Kidney (tissue), 14 donors: Measurements from ENCODE around the gene FTCD. TPM values are rescaled to one million over a fixed set of nuclear protein-coding genes. Genes with fewer than 3 reads are reported as not detected.

ENCODE experiments used
- DNase-seq, 5 donors: peaks; one replicate each; pipeline ENCODE4 v3.0.0-alpha.2; 2013 to 2020
- FAIRE-seq: peaks from 2 replicates; lab custom pipeline; 2012; peaks lifted over from hg19 to GRCh38; lab: Jason Lieb, UNC
- H3K27ac ChIP-seq, 2 donors: one replicate each; pipeline ENCODE4 v1.7.0; 2013; ENCODE audit warnings: low read depth in 2 of 2, low read length in 2 of 2, inconsistent platforms in 1 of 2
- H3K27me3 ChIP-seq: one replicate; pipeline ENCODE4 v1.7.1; 2013; ENCODE audit warnings: low read length, inconsistent platforms; ENCODE audit not compliant: control insufficient read depth, insufficient read depth
- H3K36me3 ChIP-seq, 3 donors: one replicate each; pipeline versions ENCODE4 v1.7.0 to v1.7.1; 2013; ENCODE audit warnings: low read length in 3 of 3, control low read depth in 1 of 3, inconsistent platforms in 1 of 3; ENCODE audit not compliant: insufficient read depth in 3 of 3, control insufficient read depth in 2 of 3
- H3K4me1 ChIP-seq, 3 donors: one replicate each; pipeline versions ENCODE4 v1.7.0 to v1.7.1; 2013; ENCODE audit warnings: low read length in 3 of 3, inconsistent platforms in 1 of 3, low read depth in 1 of 3; ENCODE audit not compliant: control insufficient read depth in 2 of 3, insufficient read depth in 2 of 3
- H3K4me3 ChIP-seq, 3 donors: one replicate each; pipeline versions ENCODE4 v1.7.0 to v1.8.1; 2013; ENCODE audit warnings: low read length in 3 of 3, control low read depth in 1 of 3, inconsistent platforms in 1 of 3
- H3K9ac ChIP-seq, 3 donors: one replicate each; pipeline versions ENCODE4 v1.7.0 to v1.7.1; 2013; ENCODE audit warnings: low read length in 3 of 3, control low read depth in 1 of 3, inconsistent platforms in 1 of 3
- H3K9me3 ChIP-seq, 3 donors: one replicate each; pipeline versions ENCODE4 v1.7.0 to v1.7.1; 2013; ENCODE audit warnings: low read length in 3 of 3, control low read depth in 1 of 3, inconsistent platforms in 1 of 3; ENCODE audit not compliant: control insufficient read depth in 2 of 3, insufficient read depth in 1 of 3
- intact Hi-C: fragments of 100-400 bp; cut with DNase I; formaldehyde crosslinking; loops from one replicate; pipeline ENCODE4 v1.11.1; 2022
- polyA plus RNA-seq: library from polyadenylated mRNA; stranded (reverse); fragments of 350-450 nt; fragmentation: Illumina TruSeq; extraction: RNeasy Lipid Tissue Mini Kit (QIAGEN cat#74804); gene quantifications from one replicate; pipeline ENCODE4 v1.2.3, GENCODE V29; 2014; ENCODE audit warnings: low read depth, low replicate concordance; ENCODE audit not compliant: insufficient read depth
- total RNA-seq: library from RNA; stranded (reverse); fragmentation: NEBNext Ultra II Directional; extraction: Animal tissue kit (Norgen Biotek cat#: 25700); gene quantifications from one replicate; pipeline ENCODE4 v1.2.1, GENCODE V29; 2021
- TF ChIP-seq, protein P1 (sequence below): IDR thresholded peaks from 3 replicates; pipeline ENCODE4 v1.5.1; 2012; ENCODE audit warnings: mild to moderate bottlenecking, moderate library complexity, borderline replicate concordance; ENCODE audit not compliant: insufficient read depth; ENCODE audit errors: extremely low read depth
- donor health status: control.
- donor health status: control.
- donor health status: control.
- donor health status: control.
- donor health status: control.
- donor health status: DM: yes; HTN: yes; CAD: no.
- donor health status: Normal renal cell carcinoma (clear cell type).

FTCD gene
- total and polyA plus RNA-seq, 2 donors from 2014 or later: 51.6 to 273 TPM

DNA sequence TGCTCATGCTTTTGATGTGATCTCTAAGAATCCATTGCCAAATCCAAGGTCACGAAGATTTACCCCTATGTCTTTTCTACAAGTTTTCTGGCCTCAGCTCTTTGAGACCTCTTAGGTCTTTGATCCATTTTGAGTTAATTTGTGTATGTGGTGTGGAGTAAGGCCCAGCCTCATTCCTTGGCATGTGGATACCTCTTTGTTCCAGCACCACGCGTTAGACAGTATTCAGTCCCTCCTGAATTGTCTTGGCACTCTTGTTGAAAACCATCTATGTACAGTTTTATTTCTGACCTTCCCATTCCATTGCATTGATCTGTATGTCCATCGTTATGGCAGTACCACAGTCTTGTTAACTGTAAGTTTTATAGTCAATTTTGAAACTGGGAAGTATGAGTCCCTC is 8.0 kb upstream of the FTCD start:
- H3K4me3 ChIP-seq: no peak overlapping the region
- no peak overlapping the region for H3K27ac ChIP-seq
- no peaks in the 10 kb centered on the region for H3K27me3 ChIP-seq
- TF ChIP-seq, protein P1, sequence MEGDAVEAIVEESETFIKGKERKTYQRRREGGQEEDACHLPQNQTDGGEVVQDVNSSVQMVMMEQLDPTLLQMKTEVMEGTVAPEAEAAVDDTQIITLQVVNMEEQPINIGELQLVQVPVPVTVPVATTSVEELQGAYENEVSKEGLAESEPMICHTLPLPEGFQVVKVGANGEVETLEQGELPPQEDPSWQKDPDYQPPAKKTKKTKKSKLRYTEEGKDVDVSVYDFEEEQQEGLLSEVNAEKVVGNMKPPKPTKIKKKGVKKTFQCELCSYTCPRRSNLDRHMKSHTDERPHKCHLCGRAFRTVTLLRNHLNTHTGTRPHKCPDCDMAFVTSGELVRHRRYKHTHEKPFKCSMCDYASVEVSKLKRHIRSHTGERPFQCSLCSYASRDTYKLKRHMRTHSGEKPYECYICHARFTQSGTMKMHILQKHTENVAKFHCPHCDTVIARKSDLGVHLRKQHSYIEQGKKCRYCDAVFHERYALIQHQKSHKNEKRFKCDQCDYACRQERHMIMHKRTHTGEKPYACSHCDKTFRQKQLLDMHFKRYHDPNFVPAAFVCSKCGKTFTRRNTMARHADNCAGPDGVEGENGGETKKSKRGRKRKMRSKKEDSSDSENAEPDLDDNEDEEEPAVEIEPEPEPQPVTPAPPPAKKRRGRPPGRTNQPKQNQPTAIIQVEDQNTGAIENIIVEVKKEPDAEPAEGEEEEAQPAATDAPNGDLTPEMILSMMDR: no peak
- H3K9ac ChIP-seq: no peak overlapping the region
- DNase-seq: no peak
- H3K4me1 ChIP-seq: no peaks in the 10 kb centered on the region
- no peaks in the 10 kb centered on the region for H3K36me3 ChIP-seq
- no peaks in the 10 kb centered on the region for H3K9me3 ChIP-seq
- no peak for FAIRE-seq
- intact Hi-C loops: no loop called here

DNA sequence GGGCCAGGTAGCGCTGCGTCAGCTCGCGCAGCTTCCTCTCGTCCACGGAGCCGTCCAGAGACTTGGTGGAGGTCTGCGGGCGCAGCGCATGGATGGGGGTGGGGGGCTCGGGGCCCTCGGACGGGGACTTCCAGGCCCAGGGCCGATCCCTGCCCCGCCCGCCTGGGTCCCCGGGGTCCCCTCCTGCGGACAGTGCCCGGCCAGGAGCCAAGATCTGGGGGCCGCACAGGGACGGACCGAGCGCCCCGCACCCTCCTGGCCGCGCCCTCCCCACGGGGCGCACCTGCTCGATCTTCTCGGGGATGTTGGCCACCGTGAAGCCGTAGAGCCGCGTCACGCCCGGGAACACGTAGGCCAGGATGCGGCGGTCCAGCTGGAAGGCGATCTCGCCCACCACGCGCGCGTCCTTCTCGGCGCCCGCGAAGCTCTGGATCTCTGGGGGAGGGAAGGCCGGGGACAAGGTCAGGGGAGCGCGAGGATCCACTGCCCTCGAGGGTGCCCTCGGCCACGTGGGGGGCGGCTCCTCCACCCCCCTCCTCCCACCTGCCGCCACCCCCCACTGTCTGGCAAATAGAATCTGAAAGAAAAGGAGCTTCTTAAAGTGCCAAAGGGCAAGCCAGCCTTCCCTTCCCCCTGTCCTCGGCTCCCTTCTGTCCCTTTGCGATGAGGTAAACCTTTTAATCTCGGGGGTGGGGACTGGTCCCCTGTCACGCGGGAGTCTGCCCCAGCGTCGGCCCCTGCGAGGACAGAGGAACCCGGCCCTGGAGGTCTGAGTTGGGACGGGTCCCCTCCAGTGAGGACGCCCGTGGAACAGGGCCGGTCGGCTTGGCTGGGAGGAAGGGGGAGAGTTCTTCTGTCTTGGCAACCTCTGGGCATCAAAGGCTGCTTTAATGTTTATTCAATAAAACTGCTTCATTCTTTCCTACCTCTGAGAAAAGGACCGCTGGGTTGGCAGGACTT is 6.5 kb upstream of the FTCD start:
- intact Hi-C loops: no loop called here
- Histone ChIP-seq H3K4me1 (no peaks in the 10 kb centered on the region), H3K27me3 (no peaks in the 10 kb centered on the region), H3K36me3 (no peaks in the 10 kb centered on the region), H3K27ac (no peak overlapping the region), H3K9ac (no peak overlapping the region), H3K4me3 (no peak overlapping the region), H3K9me3 (no peaks in the 10 kb centered on the region)
- FAIRE-seq: no peak
- TF ChIP-seq, protein P1: no peak
- peak in 2 of 5 donors; percentile 7 to 69 for DNase-seq

- H3K9ac ChIP-seq: no peak overlapping the region
- no peaks in the 10 kb centered on the region for H3K9me3 ChIP-seq
- DNase-seq (peak in 3 of 5 donors; percentile 8 to 74 (median 59)), FAIRE-seq (no peak)
- no peak overlapping the region for H3K27ac ChIP-seq
- TF ChIP-seq, protein P1: no peak
- no peaks in the 10 kb centered on the region for H3K36me3 ChIP-seq
- intact Hi-C loops: no loop called here
- no peaks in the 10 kb centered on the region for H3K27me3 ChIP-seq
- no peak overlapping the region for H3K4me3 ChIP-seq
- no peaks in the 10 kb centered on the region for H3K4me1 ChIP-seq
Observed at GRCh38 chr21:46160907-46161632, 5.7 kb upstream of the FTCD start.
